ENCODE data around the gene SCNN1B.
"Not testable (repeated sequence)": the region's sequence is repeated elsewhere in the genome, so short reads cannot be mapped to it uniquely, and the experiment has no call there.

The SCNN1B gene

GRCh38 chr16:23288726-23289512 is 13.2 kb upstream of the SCNN1B start:
- DNase-seq (ENCODE audit: low spot score) = no peak

GRCh38 chr16:23290189-23291062 is 11.7 kb upstream of the SCNN1B start:
- no peak for DNase-seq (ENCODE audit: low spot score)

- peak; percentile 42 for DNase-seq (ENCODE audit: low spot score)
Measured at GRCh38 chr16:23293016-23293415, 9.1 kb upstream of the SCNN1B start.

GRCh38 chr16:23294260-23294659 is 7.8 kb upstream of the SCNN1B start:
- DNase-seq (ENCODE audit: low spot score) = no peak

GRCh38 chr16:23296994-23297393 is 5.1 kb upstream of the SCNN1B start:
- DNase-seq (ENCODE audit: low spot score) = peak; percentile 22

DNA sequence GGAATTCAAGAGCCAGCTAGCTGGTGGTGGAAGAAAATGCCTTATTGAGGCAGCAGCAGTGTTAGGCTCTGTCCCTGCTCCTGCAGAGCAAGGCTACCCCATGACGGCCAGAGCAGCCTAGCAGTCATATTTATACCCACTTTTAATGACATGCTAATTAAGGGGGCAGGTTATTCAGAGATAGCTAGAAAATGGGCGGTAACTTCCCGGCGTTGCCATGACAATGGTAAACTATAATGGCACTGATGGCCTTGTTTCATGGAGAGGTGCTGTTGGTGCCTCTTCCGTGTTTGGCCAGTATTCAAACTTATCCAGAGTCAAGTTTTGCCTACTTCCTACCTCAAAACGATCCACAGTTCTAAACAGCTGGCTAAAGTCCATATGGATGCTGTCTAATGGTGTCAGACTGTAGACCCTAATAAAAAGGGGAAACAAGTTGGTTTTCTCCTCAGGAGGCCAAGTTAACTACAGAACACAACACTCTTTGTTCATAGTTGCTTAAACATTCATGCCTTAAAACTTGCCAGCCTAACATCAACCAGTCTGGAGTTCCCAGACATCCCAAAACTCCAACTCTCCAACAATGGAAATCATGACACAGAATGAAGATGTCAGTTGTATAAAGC is 3.7 kb upstream of the SCNN1B start:
- no peak for DNase-seq (ENCODE audit: low spot score)

DNA sequence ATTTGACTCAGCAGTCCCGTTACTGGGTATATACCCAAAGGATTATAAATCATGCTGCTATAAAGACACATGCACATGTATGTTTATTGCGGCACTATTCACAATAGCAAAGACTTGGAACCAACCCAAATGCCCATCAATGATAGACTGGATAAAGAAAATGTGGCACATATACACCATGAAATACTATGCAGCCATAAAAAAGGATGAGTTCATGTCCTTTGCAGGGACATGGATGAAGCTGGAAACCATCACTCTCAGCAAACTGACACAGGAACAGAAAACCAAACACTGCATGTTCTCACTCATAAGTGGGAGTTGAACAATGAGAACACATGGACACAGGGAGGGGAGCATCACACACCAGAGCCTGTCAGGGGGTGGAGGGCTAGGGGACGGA is 2.3 kb upstream of the SCNN1B start:
- not testable (repeated sequence) for DNase-seq (ENCODE audit: low spot score)

DNA sequence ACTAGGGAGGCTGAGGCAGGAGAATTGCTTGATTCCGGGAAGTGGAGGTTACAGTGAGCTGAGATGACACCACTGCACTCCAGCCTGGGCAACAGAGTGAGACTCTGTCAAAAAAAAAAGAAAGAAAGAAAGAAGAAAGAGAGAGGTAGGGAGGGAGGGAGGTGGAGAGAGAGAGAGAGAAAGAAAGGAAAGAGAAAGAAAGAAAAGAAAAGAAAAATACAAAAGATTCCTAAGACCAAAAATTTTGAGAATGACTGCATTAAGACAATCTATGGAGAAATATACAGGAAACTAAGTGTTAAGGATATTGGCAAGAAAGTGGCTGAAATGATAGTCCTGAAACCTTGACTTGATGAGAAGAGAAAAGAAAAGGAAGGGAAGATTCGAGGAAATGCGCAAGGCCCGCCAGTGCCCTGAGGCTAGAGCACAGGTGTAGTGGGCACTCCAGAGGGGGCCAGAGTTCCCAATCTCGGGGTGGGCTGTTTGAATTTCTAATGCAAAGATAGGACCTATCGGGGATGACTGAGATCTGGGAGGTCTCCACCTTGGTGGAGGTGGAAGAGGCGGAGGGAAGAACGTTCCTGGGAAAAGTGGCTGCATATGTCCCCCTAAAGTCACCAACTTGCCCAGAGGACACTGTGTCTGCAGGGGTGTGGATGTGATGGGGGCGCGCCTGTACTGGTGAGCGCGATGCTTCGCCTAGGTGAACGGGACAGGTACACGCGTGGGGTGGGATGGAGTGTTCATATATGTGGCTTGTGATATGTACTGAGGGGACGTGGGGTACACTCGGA is 654 bp upstream of the SCNN1B start:
- DNase-seq (ENCODE audit: low spot score) = no peak

DNA sequence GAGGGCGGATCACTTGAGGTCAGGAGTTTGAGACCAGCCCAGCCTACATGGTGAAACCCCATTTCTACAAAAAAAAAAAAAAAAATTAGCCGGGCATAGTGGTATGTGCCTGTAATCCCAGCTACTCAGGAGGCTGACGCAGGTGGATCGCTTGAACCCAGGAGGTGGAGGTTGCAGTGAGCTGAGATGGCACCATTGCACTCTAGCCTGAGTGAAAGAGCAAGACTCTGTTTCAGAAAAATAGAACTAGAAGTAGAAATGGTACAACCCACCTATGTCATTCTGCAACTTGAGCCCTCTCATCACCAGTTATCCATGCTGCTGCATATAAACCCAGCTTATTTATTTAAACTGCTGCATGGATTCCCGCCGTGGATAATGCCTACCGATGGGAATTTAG is 1.6 kb downstream of the SCNN1B start:
- DNase-seq (ENCODE audit: low spot score) = no peak

- no peak for DNase-seq (ENCODE audit: low spot score)
Measured at GRCh38 chr16:23304620-23305019, 2.5 kb downstream of the SCNN1B start.

- DNase-seq (ENCODE audit: low spot score) = peak; percentile 16
Measured at GRCh38 chr16:23306199-23307100, 4.3 kb downstream of the SCNN1B start.

- DNase-seq (ENCODE audit: low spot score) = no peak
Measured at GRCh38 chr16:23310217-23310616, 8.1 kb downstream of the SCNN1B start.

GRCh38 chr16:23310744-23311143 is 8.6 kb downstream of the SCNN1B start:
- no peak for DNase-seq (ENCODE audit: low spot score)

GRCh38 chr16:23316232-23316631 is 14.1 kb downstream of the SCNN1B start:
- DNase-seq (ENCODE audit: low spot score) = no peak

DNA sequence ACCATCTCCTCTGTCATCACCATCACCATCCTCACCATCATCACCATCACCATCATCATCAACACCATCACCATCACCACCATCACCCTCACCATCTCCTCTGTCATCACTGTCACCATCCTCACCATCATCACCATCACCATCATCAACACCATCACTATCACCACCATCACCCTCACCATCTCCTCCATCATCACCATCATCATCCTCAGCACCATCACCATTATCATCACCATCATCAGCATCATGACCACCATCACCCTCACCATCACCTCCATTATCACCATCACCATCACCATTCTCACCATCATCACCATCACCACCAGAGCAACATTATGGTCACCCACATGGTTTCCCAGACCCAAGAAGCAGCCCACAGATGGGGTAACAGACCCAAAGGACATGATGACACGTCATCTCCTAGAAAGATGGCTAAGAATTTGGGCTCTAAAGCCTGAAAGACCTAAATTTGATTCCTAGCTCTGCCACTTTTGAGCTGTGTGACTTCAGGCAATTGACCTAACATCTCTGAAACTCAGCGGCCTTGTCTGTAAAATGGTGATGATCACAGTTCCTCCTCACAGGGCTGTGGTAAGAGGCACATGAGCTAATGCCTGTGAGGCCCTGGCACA is 14.6 kb downstream of the SCNN1B start:
- no peak for DNase-seq (ENCODE audit: low spot score)

GRCh38 chr16:23317266-23317661 is 15.2 kb downstream of the SCNN1B start:
- DNase-seq (ENCODE audit: low spot score) = no peak

- no peak for DNase-seq (ENCODE audit: low spot score)
Measured at GRCh38 chr16:23317751-23318150, 15.6 kb downstream of the SCNN1B start.

DNA sequence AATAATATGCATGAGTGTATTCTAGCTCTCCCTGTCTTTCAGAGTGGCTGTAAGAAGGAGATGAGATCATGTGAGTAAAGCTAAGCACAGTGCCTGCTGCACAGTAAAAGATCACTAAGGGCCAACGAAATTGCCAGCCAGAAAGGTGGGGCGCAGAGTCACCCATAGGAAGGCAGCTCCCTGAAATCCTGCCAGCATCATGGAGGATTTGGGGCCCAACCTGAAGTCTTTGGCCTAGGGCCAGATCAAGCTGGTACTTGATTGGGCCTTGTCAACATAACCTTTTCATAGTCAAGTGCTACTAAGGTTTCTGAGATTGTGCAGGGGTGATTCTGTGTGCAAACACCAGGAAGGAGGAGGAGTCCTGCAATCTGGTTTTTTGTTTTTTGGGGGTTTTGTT is 16.5 kb downstream of the SCNN1B start:
- no peak for DNase-seq (ENCODE audit: low spot score)

DNA sequence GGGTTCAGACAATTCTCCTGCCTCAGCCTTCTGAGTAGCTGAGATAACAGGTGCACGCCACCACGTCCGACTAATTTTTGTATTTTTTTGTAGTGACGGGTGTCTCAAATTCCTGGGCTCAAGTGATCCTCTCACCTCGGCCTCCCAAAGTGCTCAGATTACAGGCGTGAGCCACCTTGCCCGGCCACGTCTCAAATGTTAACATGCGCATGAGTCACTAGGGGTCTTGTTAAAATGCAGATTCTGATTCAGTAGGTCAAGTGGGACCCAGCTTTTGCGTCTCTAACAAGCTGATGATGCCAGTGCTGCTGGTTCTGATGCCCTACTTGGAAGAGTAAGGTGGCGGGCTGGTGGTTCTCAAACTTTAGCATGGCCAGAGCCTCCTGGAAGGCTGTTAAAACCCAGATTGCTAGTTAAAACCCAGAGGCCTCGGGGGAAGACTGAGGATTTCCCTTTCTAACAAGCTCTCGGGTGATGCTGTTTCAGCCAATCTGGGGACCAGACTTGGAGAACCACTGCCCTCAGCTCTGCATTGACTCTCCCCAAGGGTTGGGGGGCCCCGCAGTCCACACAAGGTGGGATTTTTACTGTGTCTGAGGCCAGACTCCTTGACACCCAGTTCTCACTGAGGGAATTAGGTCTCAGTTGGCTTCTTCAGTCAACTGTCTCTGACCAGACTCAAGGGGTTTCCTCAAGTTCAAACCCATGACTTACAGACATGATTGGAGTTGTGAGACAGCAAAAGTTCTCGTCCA is 17.9 kb downstream of the SCNN1B start:
- no peak for DNase-seq (ENCODE audit: low spot score)

DNA sequence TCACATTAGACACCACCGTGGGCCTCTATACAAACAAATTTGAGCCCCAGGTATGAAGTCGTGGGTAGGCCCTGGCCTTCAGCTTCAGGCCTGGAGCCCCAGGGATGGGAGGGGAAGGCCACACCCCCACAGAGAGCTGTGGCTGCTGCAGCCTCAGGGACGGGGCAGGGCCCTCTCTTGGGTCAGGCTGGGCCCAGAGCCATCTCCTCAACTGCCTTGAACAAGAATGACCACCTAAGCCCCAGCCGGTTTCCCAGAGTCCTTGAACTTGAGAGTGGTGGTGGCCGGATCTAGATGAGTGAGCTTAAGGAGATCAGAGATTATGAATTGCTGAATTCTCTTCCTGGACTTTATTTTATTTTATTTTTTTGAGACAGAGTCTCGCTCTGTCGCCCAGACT is 18.6 kb downstream of the SCNN1B start:
- no peak for DNase-seq (ENCODE audit: low spot score)

Measured in activated CD4-positive, alpha-beta T cell treated with anti-CD3 and anti-CD28 coated beads, Interleukin-2, Interleukin-4, amounts not matched to agents 100 ng/mL and 50 ng/mL, durations not matched to agents 16 hours and 8 hours (primary cell).